Gastroesophageal sphincter (tissue), 4 donors: Measurements from ENCODE around the gene NUBP1. TPM values are rescaled to one million over a fixed set of nuclear protein-coding genes. Genes with fewer than 3 reads are reported as not detected.
"Not testable (repeated sequence)": the region's sequence is repeated elsewhere in the genome, so short reads cannot be mapped to it uniquely, and the experiment has no call there.

Experiments
- ATAC-seq: fragments of 150-250 bp; one replicate; pipeline ENCODE4 v1.9.1; 2016; ENCODE audit warnings: mild to moderate bottlenecking, moderate library complexity
- H3K27ac ChIP-seq, 4 donors: fragments of 200-600 bp; sonication (generic) in 3 of 4; 1 replicate in 3 of 4; 2 replicates in 1 of 4; pipeline ENCODE4 v1.5.1; 2016 to 2019
- H3K27me3 ChIP-seq: fragments of 200-600 bp; sonication (generic); one replicate; pipeline ENCODE4 v1.5.1; 2019
- H3K36me3 ChIP-seq, 2 donors: fragments of 200-600 bp; sonication (generic); one replicate each; pipeline ENCODE4 v1.5.1; 2019; ENCODE audit warnings: control low read depth in 1 of 2
- H3K4me1 ChIP-seq, 3 donors: fragments of 200-600 bp; sonication (generic); 1 replicate in 2 of 3; 2 replicates in 1 of 3; pipeline ENCODE4 v1.5.1; 2016 to 2019; ENCODE audit warnings: control low read depth in 2 of 3
- H3K4me3 ChIP-seq, 2 donors: fragments of 200-600 bp; sonication (generic); one replicate each; pipeline ENCODE4 v1.5.1; 2019; ENCODE audit warnings: mild to moderate bottlenecking in 1 of 2, moderate library complexity in 1 of 2
- H3K9me3 ChIP-seq, 3 donors: fragments of 200-600 bp; sonication (generic); one replicate each; pipeline ENCODE4 v1.5.1; 2017 to 2019; ENCODE audit warnings: control low read depth in 2 of 3
- CTCF ChIP-seq, 4 experiments: fragments of 200-600 bp in 2 of 4; fragments of 450-650 bp in 2 of 4; sonication (generic) in 1 of 4; IDR thresholded peaks; one replicate each; pipeline ENCODE4 v1.5.1; 2017 to 2019; ENCODE audit warnings: antibody characterized with exemption in 4 of 4, mild to moderate bottlenecking in 2 of 4, moderate library complexity in 2 of 4
- EP300 ChIP-seq: sonication (generic); formaldehyde crosslinking; IDR thresholded peaks from one replicate; pipeline ENCODE4 v1.6.1; 2017; ENCODE audit warnings: antibody characterized with exemption, mild to moderate bottlenecking
- POLR2A ChIP-seq, 2 donors: fragments of 450-650 bp; IDR thresholded peaks; one replicate each; pipeline ENCODE4 v1.6.1; 2017; ENCODE audit warnings: antibody characterized with exemption in 2 of 2, mild to moderate bottlenecking in 2 of 2, moderate library complexity in 1 of 2
- POLR2AphosphoS5 ChIP-seq: sonication (generic); formaldehyde crosslinking; IDR thresholded peaks from one replicate; pipeline ENCODE4 v1.6.1; 2017; ENCODE audit warnings: antibody characterized with exemption
- WGBS, 2 donors: methylation state at CpG; one replicate each; pipeline ENCODE4 v1.1.5; 2018; ENCODE audit warnings: low coverage in 1 of 2; 5-methylcytosine and 5-hydroxymethylcytosine counted together
- total RNA-seq, 4 donors: library from RNA; depleted of rRNA; stranded (reverse); fragments of >200 nt; gene quantifications; one replicate each; pipeline ENCODE4 v1.1.0, GENCODE V29; 2016

Gene NUBP1
- total RNA-seq, 4 donors from 2014 or later = 18.5 to 49.0 (median 34.8) TPM

GRCh38 chr16:10737068-10737625 is 6.5 kb upstream of the NUBP1 start:
- peak overlapping the region; percentile 41 to 73 (median 66) for H3K27ac ChIP-seq
- 0 to 37% methylated on average over 6 to 12 of the region's 12 CpGs for WGBS, 2 donors
- ATAC-seq = peak; percentile 65
- no peaks in the 10 kb centered on the region for H3K9me3 ChIP-seq
- TF ChIP-seq POLR2AphosphoS5 (no peak), EP300 (no peak), CTCF (IDR thresholded peaks at IDR 0.05) (peak; percentile 88 to 98 (median 94))
- peak overlapping the region in 1 of 2 donors; percentile 16 for H3K4me3 ChIP-seq
- H3K27me3 ChIP-seq = no peaks in the 10 kb centered on the region
- H3K36me3 ChIP-seq = no peaks in the 10 kb centered on the region
- peaks cover 0 to 32% (median 6%) of the 10 kb centered on the region in 3 donors for H3K4me1 ChIP-seq

GRCh38 chr16:10738231-10739077 is 5.2 kb upstream of the NUBP1 start:
- Histone ChIP-seq H3K27me3 (no peaks in the 10 kb centered on the region), H3K36me3 (no peaks in the 10 kb centered on the region), H3K9me3 (no peaks in the 10 kb centered on the region), H3K4me1 (peaks cover 0 to 45% (median 6%) of the 10 kb centered on the region in 3 donors), H3K4me3 (no peak overlapping the region), H3K27ac (peak overlapping the region; percentile 12 to 66 (median 62))
- peak; percentile 64 for ATAC-seq
- TF ChIP-seq EP300 = no peak
- peak; percentile 78 for TF ChIP-seq POLR2AphosphoS5
- WGBS, 2 donors = 33 to 42% methylated on average over 7 to 11 of the region's 12 CpGs

- Histone ChIP-seq H3K4me3 (no peak overlapping the region), H3K27ac (no peak overlapping the region), H3K36me3 (no peaks in the 10 kb centered on the region), H3K4me1 (peaks cover 0 to 55% (median 11%) of the 10 kb centered on the region in 3 donors), H3K9me3 (no peaks in the 10 kb centered on the region), H3K27me3 (no peaks in the 10 kb centered on the region)
- TF ChIP-seq POLR2AphosphoS5 (no peak), CTCF (IDR thresholded peaks at IDR 0.05) (no peak)
- WGBS, 2 donors = 84 to 87% methylated on average over 3 of the region's 10 CpGs
- no peak for ATAC-seq
Measured at GRCh38 chr16:10740000-10740844, 3.4 kb upstream of the NUBP1 start.

GRCh38 chr16:10740845-10741208 is 2.8 kb upstream of the NUBP1 start:
- Histone ChIP-seq H3K36me3 (no peaks in the 10 kb centered on the region), H3K4me1 (peaks cover 0 to 61% (median 14%) of the 10 kb centered on the region in 3 donors), H3K4me3 (no peak overlapping the region), H3K27ac (no peak overlapping the region), H3K9me3 (no peaks in the 10 kb centered on the region), H3K27me3 (no peaks in the 10 kb centered on the region)
- no peak for ATAC-seq
- WGBS, 2 donors = 83 to 100% methylated on average over 2 of the region's 2 CpGs
- TF ChIP-seq CTCF (IDR thresholded peaks at IDR 0.05) = no peak
- no peak for TF ChIP-seq POLR2AphosphoS5
- no peak for TF ChIP-seq EP300
- no peak for TF ChIP-seq POLR2A (IDR thresholded peaks at IDR 0.05)

GRCh38 chr16:10741249-10741648 is 2.4 kb upstream of the NUBP1 start:
- H3K4me3 ChIP-seq, ATAC-seq, H3K27ac ChIP-seq, H3K27me3 ChIP-seq, H3K36me3 ChIP-seq, H3K9me3 ChIP-seq: not testable (repeated sequence)
- 98 to 100% methylated on average over 5 to 10 of the region's 10 CpGs for WGBS, 2 donors
- peaks cover 0 to 66% (median 16%) of the 10 kb centered on the region in 3 donors for H3K4me1 ChIP-seq
